ENCODE results near the gene FAM237B.
"Not testable (repeated sequence)": the region's sequence is repeated elsewhere in the genome, so short reads cannot be mapped to it uniquely, and the experiment has no call there.

The FAM237B gene

DNA sequence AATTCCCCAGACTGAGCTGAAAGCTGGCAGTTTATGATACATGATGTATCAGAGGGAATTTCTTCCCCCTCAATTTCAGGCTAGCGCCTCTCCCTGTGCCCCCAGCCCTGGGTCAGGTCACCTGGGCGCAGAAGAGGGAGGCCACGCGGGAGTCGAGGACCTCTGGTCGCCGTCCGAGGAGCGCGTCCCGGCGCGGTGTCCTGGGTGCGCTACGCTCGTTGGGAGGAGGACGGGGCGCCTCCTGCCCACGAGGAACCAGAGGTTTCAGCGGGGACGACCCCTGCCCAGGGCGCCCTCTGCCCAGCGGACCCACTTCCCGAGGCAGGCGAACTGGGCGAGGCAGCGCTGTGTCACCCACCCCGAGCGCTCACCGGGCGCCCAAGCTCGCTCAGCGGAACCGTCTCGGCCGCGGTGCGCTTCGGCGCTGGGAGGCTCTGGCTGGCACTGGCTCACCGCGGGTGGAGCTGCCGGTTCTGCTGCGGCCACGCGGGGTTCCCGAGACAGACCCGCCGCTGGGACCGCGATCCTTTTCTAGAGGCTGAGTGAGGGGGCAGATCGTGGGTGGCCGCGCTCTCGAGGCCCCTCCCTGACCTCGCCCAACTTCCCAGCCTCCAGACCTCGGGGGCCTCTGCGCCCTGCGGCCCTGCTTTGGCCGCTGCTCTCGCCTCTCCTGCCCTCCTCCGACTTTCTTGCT is at the start of gene FAM237B:
FAM237B (minus strand) TSS at position 504 of the 694 bp plus-strand sequence. CDS start 1,556 bp downstream, outside the sequence.
- no peak for DNase-seq (ENCODE audit: low read depth)

DNA sequence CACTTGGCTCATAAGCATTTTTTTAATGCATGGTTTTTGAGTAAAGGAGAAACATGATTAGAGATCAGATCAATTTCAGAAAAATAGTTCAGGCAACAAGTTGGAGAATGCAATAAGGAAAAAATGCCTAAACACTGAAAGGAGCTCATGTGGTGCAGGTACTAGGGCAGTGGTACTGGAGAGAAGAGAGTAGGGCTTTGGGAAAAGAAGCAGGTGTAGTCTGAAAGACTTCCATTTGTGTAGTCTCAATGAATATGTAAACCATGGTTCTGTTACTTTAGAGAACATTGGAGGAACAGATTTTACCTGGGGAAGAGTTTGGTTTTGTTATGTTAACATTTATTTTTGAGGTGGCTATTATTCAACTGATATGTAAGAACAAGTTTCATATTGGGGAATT is 30.9 kb upstream of the FAM237B start:
- no peak for DNase-seq (ENCODE audit: low read depth)

DNA sequence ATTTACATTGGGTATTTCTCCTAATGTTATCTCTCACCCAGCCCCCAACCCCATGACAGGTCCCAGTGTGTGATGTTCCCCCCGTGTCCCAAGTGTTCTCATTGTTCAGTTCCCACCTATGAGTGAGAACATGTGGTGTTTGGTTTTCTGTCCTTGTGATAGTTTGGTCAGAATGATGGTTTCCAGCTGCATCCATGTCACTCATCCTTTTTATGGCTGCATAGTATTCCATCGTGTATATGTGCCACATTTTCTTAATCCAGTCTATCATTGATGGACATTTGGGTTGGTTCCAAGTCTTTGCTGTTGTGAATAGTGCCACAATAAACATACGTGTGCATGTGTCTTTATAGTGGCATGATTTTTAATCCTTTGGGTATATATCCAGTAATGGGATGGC is 28.9 kb upstream of the FAM237B start:
- DNase-seq (ENCODE audit: low read depth): not testable (repeated sequence)

DNA sequence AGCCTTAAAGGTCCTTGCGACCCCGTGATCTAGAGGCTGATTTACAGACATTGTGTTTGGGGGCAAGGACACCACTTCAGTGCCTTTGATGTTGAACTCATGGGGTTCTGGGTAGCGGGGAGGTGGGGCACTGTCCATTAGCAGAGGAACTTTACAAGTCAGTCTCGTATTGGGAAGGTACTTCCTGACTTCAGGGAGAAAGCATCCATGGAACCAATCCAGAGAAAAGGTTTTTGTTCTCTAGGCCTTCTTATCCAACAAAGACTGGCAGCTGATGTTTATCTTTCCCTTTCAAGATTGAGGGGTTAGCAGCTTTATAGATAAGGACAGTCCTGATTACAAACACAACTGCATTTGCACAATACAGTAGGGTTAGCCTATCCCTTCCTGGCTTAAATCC is 28.2 kb upstream of the FAM237B start:
- DNase-seq (ENCODE audit: low read depth): no peak

DNA sequence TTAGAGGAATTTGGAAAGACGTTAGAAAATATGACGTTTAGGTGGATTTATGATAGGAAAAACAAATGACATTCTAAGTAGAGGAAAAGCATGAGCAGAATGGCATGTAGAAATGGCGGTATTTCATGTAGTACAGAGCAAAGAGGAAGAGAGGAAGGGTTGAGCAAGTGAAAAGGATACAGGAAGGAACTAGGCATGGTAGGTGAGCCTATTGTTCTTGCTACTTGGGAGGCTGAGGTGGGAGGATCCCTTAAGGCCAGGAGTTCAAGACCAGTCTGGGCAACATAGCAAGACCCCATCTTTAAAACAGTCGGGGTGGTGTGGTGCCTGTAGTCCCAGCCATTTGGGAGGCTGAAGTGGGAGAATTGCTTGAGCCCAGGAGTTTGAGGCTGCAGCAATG is 26.7 kb upstream of the FAM237B start:
- DNase-seq (ENCODE audit: low read depth): no peak

DNA sequence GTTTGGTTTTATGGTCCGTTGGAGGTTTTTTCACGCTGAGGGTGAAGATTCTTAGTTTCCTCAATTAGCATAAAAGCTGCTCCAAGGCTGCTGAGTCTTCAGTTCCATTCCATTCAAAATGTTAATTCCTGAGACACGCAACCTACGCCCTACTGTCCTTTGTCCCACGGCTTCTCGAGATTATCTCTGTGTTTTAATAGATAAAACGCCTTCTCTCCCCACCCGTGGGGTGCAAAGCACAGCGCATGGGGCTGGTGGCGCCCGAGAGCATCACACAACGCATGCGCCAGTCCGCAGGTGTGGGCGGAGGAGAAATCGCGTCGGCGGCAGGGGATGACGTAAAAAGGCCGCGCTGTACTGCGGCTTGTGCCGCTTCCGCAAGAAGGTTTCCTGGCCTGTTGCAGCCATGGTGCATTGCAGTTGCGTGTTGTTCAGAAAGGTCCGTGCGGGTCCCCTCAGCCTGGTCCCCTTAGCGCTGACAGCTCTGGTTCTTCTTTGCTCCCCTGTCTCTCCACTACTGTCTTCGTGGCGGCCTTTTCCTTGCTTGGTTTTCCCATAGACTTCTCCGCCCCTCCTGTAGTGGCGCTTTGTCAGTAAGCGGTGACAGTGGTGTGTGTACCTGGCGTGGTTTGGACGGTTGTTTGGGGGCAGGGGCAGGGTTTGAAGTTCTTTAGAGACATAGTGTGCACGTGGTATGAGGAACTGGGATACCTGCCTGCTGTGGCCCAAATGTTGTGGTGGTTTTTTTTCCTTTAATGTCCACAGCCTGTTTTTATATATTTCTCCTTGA is 25.4 kb upstream of the FAM237B start, which contains the start of gene GTPBP10:
GTPBP10 (plus strand) TSS at position 381 of the 790 bp plus-strand sequence; CDS start at position 407, 26 bp downstream.
- DNase-seq (ENCODE audit: low read depth): peak; percentile 90

DNA sequence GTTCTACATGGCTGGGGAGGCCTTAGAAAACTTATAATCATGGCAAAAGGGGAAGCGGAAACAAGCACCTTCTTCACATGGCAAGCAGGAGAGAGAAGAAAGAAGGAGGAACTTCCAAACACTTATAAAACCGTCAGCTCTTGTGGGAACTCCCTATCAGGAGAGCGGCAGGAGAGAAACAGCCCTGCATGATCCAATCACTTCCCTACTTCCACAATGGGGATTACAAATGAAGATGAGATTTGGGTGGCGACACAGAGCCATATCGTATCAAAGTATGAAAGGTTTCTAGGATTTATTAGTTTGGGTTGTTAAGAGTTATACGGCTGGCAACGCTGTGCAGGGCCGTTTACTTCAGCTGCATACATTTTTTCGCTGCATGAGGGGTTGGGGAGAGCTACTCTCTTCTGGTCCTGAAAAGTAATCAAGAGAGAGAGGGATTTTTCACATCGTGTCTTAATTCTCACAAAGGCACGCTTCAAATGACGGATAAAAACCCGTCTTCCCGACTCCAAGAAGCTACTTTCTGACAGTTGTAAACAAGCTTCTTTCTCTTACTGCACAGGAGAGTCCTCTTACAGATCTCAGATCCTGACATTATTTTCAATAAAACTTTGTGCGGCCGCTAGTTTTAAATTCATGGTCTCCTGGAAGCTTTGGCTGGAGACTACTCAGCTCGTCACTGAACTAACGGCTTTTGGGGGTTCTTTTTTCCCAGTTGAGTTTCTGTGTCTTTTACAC is 24.7 kb upstream of the FAM237B start:
- DNase-seq (ENCODE audit: low read depth): peak; percentile 13

DNA sequence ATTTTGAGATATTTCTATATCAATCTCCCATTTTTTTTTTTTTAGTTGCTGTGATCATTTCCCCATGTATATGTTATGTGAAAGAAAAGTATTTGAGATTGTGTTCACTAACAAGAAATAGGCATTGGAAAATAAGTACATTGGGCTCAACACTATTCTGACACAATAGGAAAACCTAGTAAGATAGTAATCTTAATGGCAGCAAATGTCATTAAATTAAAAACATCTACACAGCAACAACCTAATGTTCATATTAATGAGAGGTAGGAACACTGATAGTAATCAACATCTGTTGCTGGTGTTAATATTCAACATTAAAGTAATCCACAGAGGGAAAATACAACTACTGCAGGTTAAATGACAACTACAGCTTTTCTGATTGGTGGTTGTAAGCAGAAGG is 23.9 kb upstream of the FAM237B start:
- no peak for DNase-seq (ENCODE audit: low read depth)

DNA sequence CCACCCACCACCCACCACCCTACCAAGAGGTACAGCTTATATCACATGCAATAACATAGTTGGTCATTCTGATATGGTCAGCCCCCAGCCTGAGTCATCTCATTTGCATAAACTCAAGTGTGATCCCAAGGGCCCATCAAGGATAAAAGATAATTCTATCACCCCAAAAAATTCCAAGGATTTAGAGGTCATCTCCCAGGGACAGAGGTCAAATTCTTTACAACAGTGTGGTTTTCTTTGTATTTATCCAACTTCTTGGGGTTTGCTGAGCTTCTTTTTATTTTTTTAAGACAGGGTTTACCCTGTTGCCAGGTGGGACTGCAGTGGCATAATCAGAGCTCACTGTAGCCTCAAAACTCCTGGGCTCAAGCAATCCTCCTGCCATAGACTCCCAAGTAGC is 16.0 kb upstream of the FAM237B start:
- no peak for DNase-seq (ENCODE audit: low read depth)

DNA sequence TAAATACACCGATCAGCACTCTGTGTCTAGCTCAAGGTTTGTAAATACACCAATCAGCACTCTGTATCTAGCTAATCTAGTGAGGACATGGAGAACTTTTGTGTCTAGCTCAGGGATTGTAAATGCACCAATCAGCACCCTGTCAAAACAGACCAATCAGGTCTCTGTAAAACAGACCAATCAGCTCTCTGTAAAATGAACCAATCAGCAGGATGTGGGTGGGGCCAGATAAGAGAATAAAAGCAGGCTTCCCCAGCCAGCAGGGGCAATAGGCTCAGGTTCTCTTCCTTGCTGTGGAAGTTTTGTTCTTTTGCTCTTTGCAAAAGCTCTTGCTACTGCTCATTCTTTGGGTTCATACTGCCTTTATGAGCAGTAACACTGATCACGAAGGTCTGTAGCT is 13.8 kb upstream of the FAM237B start:
- DNase-seq (ENCODE audit: low read depth): not testable (repeated sequence)

DNA sequence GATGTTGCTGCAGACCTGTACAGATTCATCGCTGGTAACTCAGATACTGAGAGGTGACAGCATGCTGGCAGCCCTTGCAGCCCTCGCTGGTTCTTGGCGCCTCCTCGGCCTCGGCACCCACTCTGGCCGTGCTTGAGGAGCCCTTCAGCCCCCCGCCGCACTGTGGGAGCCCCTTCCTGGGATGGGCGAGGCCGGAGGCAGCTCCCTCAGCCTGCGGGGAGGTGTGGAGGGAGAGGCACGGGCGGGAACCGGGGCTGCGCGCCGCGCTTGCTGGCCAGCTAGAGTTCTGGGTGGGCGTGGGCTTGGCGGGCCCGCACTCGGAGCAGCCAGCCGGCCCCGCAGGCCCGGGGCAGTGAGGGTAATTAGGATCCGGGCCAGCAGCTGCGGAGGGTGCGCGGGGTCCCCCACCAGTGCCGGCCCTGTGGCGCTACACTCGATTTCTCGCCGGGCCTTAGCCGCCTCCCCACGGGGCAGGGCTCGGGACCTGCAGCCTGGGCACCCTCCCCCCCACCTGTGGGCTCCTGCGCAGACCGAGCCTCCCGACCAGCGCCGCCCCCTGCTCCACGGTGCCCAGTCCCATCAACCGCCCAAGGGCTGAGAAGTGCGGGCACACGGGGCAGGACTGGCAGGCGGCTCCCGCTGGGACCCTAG is 13.2 kb upstream of the FAM237B start:
- DNase-seq (ENCODE audit: low read depth): no peak

DNA sequence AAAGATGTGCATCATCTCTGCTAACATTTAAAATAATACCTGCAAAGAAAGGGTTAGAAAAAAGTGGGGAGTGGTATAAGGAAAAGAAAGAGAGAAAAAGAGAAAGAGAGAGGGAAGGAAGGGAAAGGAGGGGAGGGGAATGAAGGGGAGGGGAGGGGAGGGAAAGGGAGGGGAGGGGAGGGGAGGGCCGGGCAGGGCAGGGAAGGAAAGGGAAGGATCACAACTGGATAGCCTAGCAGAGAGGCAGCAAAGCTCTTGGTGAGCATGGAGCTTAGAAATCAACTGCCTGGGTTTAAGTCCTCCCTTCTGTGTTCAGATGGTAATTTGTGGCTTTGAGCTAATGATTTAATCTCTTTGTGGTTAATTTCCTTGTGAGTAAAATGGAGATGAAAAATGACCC is 5.4 kb upstream of the FAM237B start:
- no peak for DNase-seq (ENCODE audit: low read depth)

DNA sequence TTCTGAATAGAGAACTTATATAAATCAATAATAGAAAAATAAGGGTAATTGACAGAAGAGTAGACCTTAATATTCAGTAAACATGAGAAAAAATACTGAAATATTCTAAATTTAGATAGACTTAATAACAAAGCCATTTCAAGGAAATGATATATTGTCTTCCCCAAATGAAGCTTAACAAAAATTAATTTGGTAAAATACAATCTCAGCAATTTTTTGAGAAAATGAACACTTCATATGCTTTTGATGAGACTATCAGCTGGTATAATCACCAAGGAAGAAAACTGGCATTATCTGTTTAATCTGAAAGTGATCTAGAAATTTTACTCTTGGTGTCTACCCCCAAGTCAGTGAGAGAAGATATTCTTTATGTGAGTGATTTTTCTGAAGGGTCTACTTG is 1.7 kb upstream of the FAM237B start:
- no peak for DNase-seq (ENCODE audit: low read depth)

DNA sequence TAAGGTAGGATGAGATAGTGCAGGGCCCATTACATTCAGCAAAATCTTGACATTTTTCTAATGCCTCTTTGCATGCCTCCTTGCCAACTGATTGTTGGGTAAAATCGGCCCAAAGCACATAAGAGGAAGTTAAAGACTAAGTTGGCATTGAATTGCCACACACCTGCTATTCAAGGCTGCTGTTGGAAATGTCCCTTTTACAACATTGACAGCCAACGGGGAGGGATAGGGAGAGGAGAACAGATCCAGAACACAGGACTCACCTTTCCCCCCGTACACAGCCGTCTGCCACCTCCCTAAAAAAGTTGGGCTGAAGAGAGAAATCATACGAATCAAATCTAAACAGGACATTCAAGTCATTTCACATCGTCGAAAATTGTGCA is 695 bp downstream of the FAM237B start:
- no peak for DNase-seq (ENCODE audit: low read depth)

DNA sequence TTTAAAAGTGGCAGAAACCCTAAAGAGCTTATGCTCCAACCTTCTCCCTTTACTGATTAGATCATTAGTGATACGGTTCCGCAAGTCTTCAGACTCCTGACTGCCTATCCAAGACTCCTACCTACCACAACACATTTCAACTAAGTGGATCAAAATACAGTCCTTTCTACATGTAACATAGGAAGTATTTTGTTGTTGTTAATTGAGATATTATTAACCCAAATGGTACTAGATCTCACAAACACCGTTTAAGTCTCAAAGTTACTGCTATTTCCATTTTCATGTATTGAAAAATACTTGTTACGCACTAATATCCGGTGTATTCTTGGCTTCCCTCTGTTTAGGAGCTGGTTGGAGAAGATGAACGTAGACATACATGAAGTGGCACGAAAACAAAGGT is 1.1 kb downstream of the FAM237B start:
- no peak for DNase-seq (ENCODE audit: low read depth)

DNA sequence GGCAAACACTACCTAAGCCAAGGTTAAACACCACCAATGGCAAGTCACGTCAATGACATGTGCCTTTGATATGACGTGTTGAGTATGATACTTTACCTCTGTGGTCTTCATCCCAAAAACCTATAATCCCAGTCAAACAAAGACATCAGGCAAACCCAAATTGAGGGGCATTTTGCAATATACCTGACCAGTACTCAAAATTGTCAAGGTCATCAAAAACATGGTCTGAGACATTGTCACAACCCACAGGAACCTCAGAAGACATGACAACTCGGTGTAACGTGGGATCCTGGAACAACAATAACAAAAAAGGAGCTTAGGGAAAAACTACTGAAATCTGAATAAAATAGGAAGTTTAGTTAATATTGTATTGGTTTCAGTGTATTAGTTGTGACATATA is 7.2 kb downstream of the FAM237B start:
- DNase-seq (ENCODE audit: low read depth): no peak

DNA sequence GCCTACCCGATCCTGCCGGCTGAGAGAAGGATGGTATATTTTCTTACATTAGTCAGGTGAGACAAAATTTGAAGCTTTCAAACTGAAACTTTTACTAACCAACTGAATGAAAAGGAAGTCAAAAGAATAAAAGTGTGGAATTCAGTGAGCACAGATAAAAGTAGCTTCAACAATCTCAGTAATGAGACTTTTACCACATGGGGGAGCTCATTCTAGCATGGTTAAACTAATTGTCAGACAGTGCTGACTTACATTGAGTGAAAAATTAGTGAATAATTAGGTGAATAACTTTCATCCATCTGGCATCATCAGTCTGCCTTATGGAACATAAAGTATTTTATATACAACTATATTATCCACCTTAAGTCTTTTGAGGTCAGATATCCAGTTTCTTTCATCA is 8.4 kb downstream of the FAM237B start:
- DNase-seq (ENCODE audit: low read depth): no peak

DNA sequence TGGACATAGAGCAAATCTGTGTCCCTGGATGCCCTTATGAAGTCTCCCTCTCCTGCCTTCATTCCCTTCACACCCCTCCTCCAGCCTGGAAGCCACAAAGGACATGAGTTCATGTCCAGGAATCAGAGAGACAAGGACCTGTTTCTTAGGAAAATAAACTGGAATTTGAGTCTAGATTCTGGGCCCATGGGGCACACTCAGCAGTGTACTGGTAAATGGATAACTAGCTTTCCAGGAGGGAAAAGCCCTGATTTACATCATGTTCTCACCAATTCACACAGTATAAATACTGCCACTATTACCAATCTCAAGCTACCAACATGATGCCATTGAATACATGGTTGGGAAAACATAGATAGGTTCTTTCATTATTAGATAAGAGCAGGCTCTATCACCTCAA is 9.9 kb downstream of the FAM237B start:
- no peak for DNase-seq (ENCODE audit: low read depth)

DNA sequence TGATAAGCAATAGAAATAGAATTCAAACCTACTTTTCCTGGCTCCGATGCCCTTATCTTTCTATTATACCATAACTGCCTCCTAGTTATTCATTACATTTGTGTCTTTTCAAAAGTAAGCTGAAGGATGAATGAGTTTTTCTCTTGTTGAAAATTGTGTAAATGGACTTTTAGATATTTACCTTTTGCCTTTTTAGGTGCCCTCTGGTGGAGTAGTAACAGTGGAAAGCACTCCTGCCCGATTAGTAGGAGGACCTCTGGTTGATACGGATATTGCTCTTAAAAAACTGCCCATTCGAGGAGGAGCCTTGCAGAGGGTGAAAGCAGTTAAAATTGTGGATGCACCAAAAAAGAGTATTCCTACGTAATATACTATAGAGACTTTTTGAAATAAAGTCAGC is 11.2 kb downstream of the FAM237B start:
- no peak for DNase-seq (ENCODE audit: low read depth)

DNA sequence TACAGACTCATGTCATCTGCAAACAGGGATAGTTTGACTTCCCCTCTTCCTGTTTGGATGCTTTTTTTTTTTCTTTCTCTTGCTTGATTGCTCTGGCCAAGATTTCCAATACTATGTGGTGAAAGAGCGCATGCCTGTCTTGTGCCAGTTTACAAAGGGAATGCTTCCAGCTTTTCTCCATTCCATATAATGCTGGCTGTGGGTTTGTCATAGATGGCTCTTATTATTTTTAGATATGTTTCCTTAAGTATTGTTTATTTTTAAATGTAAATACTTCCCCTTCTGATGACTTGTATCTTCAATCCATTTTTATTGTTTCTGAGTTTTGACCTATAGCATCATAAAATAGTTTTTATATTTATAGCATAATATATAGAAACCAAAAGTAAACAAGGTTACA is 17.9 kb downstream of the FAM237B start:
- no peak for DNase-seq (ENCODE audit: low read depth)

DNA sequence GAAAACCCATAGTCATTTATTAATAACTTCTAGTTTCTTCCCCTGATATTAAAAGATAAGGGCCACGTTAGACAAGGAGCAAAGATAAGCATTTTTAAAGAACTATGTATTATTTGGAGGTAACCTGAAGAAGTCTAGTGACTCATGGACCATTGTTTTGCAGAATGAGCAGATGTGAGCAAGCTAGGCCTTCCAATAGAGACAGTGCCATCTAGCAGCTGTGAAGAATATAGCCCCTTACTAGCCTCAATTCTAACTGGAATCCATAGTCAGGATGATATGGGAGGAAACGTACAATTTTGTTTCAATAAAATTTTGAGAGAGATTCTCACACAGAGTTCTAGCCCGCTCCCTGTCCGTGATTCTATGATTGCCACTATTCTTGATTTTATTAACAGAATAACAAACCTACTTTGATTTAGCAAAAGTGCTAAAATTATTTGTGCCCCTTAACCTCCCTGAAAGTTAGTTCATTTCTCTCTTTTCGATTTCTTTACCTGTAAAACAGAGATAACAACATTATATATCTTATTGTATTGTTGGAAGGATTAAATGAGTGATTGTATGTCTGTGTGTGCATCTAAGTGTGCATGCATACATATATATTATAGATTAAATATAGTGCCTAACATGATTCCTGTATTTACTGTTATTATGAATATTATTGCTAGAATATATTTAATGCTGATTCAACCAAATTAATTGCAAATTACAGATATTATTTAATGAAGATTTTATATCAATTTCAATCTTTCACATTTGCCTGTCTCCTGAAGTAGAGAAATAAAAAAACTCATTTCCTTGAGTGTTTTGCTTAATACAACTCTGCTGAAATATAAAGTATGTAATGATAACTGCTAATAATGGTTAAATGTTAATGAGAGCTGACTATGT is 22.7 kb downstream of the FAM237B start:
- peak; percentile 61 for DNase-seq (ENCODE audit: low read depth)
